SU-DHL-6 (cell line): ENCODE data around the gene NBPF1.
"Not testable (repeated sequence)": the region's sequence is repeated elsewhere in the genome, so short reads cannot be mapped to it uniquely, and the experiment has no call there.

ENCODE experiments used
- H2AFZ ChIP-seq: fragments of 200-600 bp; sonication (generic); 2 replicates; pipeline ENCODE4 v1.6.1; 2014; ENCODE audit warnings: low read depth, mild to moderate bottlenecking, moderate library complexity, mixed read lengths, antibody characterized with exemption, low read length; ENCODE audit not compliant: severe bottlenecking
- H3F3A ChIP-seq: fragments of 200-600 bp; shearing (Covaris generic); 2 replicates; pipeline ENCODE4 v1.6.0; 2016; ENCODE audit warnings: antibody characterized with exemption, mild to moderate bottlenecking; ENCODE audit not compliant: insufficient read depth
- H3K27ac ChIP-seq: fragments of 200-600 bp; sonication (generic); 2 replicates; pipeline ENCODE4 v1.5.1; 2016; ENCODE audit warnings: low read depth, mild to moderate bottlenecking, low read length, moderate library complexity, mixed read lengths
- H3K27me3 ChIP-seq: fragments of 200-600 bp; sonication (generic), shearing (Covaris generic); 2 replicates; pipeline ENCODE4 v1.6.0; 2014; ENCODE audit warnings: mild to moderate bottlenecking, low read length
- H3K36me3 ChIP-seq: fragments of 200-600 bp; sonication (generic); 2 replicates; pipeline ENCODE4 v1.6.1; 2014; ENCODE audit warnings: mild to moderate bottlenecking, low read length, mixed read lengths
- H3K4me2 ChIP-seq: fragments of 300-600, 200-600 bp; shearing (Covaris generic), sonication (generic); 2 replicates; pipeline ENCODE4 v1.6.0; 2014; ENCODE audit warnings: low read length, low read depth, mild to moderate bottlenecking; ENCODE audit not compliant: poor library complexity, severe bottlenecking
- H3K4me3 ChIP-seq: fragments of 200-600 bp; sonication (generic); 2 replicates; pipeline ENCODE4 v1.5.1; 2014; ENCODE audit warnings: antibody characterized with exemption, low read length, mild to moderate bottlenecking, mixed read lengths; ENCODE audit not compliant: insufficient read depth, poor library complexity, severe bottlenecking
- H3K79me2 ChIP-seq: fragments of 200-600 bp; sonication (generic); 2 replicates; pipeline ENCODE4 v1.6.1; 2014; ENCODE audit warnings: mild to moderate bottlenecking, low read length, moderate library complexity; ENCODE audit not compliant: insufficient read depth
- H3K9ac ChIP-seq: fragments of 200-600 bp; sonication (generic); 2 replicates; pipeline ENCODE4 v1.7.0; 2014; ENCODE audit warnings: mild to moderate bottlenecking, low read length
- H3K9me2 ChIP-seq: fragments of 200-600 bp; sonication (generic); replicated peaks from 2 replicates; pipeline ENCODE4 v1.6.1; 2014; ENCODE audit warnings: low read length; ENCODE audit not compliant: insufficient read depth
- H3K9me3 ChIP-seq: fragments of 200-600 bp; sonication (generic); 2 replicates; pipeline ENCODE4 v1.6.1; 2014; ENCODE audit warnings: low read length, mixed read lengths; ENCODE audit not compliant: insufficient read depth
- H4K20me1 ChIP-seq: fragments of 200-600 bp; sonication (generic); 2 replicates; pipeline ENCODE4 v1.6.1; 2014; ENCODE audit warnings: low read depth, mild to moderate bottlenecking, antibody characterized with exemption, low read length, moderate library complexity, mixed read lengths
- EZH2phosphoT487 ChIP-seq: fragments of 200-600 bp; sonication (generic), shearing (Covaris generic); conservative IDR thresholded peaks from 2 replicates; pipeline ENCODE4 v1.6.1; 2018; ENCODE audit warnings: mild to moderate bottlenecking, antibody characterized with exemption, low read length, moderate library complexity, mixed read lengths
- TF ChIP-seq, protein P1 (sequence below): fragments of 200-600 bp; sonication (generic); IDR thresholded peaks from one replicate; pipeline ENCODE4 v1.5.1; 2017; ENCODE audit warnings: antibody characterized with exemption, mild to moderate bottlenecking, low read length, moderate library complexity; ENCODE audit not compliant: insufficient read depth, poor library complexity, severe bottlenecking

Gene NBPF1

GRCh38 chr1:16628361-16629111 is 15.2 kb upstream of the NBPF1 start:
- Histone ChIP-seq H3K79me2 (no peaks in the 10 kb centered on the region), H3K9me2 (no peaks in the 10 kb centered on the region), H3F3A (no peaks in the 10 kb centered on the region), H3K9me3 (no peaks in the 10 kb centered on the region), H3K4me2 (no peak overlapping the region), H3K27ac (no peak overlapping the region), H4K20me1 (no peaks in the 10 kb centered on the region), H3K9ac (no peak overlapping the region), H2AFZ (no peak overlapping the region), H3K36me3 (no peaks in the 10 kb centered on the region), H3K4me3 (no peak overlapping the region), H3K27me3 (no peaks in the 10 kb centered on the region)
- no peak for TF ChIP-seq EZH2phosphoT487

DNA sequence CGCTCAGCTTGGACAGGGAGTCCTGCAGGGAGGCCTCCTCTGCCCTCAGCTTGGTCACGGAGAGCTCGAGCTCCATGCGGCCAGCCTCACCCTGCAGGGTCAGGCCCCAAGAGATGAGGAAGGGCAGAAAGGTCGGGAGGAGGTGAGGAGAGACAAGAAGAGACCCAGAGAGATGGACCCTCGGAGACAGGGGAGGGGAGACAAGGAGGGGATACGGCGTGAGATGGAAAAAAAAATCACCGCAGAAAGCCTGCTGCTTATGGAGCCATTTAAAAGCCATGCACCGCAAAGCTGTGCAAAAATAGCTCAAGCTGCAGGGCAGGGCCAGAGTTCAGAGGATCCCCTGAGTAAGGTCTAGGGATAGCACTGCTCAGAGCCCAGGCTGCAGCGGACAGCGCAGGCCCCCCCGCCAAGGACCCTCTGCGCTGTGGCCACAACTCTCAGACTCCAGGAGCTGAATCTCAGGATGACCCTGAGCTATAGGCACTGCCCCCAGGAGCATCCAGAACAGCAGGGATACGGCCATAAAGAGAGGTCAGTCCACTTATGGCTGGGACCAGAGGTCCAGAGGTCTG is 13.1 kb upstream of the NBPF1 start:
- not testable (repeated sequence) for H2AFZ ChIP-seq, H3F3A ChIP-seq, H4K20me1 ChIP-seq, H3K27ac ChIP-seq, H3K79me2 ChIP-seq, H3K9ac ChIP-seq, H3K36me3 ChIP-seq, H3K27me3 ChIP-seq, H3K4me3 ChIP-seq, H3K9me3 ChIP-seq, H3K4me2 ChIP-seq, H3K9me2 ChIP-seq

DNA sequence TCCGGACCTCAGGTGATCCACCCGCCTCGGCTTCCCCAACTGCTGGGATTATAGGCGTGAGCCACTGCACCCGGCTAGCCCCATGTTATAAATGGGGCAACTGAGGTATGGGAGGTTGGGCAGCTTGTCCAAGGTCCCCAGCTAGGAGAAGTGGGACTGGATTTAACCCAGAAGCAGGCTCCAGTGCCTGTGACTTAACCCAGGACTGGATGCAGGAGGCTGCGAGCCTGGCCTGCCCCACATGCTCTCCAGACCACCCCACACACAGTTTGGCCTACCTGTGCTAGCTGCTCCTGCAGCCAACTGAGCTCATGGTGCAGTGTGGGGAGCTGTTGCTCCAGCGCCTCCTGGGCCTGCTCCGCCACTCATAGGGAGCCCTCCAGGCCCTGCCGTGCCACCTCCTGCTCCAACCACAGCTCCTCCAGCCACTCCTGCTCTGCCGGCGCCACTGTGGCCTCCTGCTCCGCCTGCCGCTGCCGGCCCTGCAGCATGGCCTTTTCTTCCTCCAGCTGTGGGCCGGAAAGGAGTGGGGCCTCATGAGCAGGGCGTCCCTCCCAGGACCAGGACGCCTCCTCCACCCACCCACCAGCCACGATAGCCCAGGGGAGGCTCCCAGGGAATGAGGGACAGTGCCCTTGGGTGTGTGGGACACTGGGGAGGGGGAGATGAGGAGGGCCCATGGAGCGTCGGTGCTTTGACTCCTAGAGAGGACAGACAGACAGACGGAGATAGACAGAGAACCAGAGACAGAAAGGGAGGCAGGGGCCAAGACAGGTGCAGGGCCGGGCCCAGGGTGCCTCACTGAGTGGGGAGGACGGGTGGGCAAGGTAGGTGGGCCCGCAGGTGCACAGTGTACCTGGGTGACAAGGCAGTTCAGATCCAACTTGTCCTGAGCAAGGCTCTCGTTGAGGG is 12.4 kb upstream of the NBPF1 start:
- Histone ChIP-seq H3K79me2 (no peaks in the 10 kb centered on the region), H3F3A (no peaks in the 10 kb centered on the region), H3K27ac (no peak overlapping the region), H3K4me3 (no peak overlapping the region), H2AFZ (no peak overlapping the region), H3K27me3 (no peaks in the 10 kb centered on the region), H4K20me1 (no peaks in the 10 kb centered on the region), H3K4me2 (no peak overlapping the region), H3K36me3 (no peaks in the 10 kb centered on the region), H3K9ac (no peak overlapping the region), H3K9me2 (no peaks in the 10 kb centered on the region), H3K9me3 (no peaks in the 10 kb centered on the region)
- no peak for TF ChIP-seq EZH2phosphoT487
- TF ChIP-seq, protein P1, sequence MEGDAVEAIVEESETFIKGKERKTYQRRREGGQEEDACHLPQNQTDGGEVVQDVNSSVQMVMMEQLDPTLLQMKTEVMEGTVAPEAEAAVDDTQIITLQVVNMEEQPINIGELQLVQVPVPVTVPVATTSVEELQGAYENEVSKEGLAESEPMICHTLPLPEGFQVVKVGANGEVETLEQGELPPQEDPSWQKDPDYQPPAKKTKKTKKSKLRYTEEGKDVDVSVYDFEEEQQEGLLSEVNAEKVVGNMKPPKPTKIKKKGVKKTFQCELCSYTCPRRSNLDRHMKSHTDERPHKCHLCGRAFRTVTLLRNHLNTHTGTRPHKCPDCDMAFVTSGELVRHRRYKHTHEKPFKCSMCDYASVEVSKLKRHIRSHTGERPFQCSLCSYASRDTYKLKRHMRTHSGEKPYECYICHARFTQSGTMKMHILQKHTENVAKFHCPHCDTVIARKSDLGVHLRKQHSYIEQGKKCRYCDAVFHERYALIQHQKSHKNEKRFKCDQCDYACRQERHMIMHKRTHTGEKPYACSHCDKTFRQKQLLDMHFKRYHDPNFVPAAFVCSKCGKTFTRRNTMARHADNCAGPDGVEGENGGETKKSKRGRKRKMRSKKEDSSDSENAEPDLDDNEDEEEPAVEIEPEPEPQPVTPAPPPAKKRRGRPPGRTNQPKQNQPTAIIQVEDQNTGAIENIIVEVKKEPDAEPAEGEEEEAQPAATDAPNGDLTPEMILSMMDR: no peak

DNA sequence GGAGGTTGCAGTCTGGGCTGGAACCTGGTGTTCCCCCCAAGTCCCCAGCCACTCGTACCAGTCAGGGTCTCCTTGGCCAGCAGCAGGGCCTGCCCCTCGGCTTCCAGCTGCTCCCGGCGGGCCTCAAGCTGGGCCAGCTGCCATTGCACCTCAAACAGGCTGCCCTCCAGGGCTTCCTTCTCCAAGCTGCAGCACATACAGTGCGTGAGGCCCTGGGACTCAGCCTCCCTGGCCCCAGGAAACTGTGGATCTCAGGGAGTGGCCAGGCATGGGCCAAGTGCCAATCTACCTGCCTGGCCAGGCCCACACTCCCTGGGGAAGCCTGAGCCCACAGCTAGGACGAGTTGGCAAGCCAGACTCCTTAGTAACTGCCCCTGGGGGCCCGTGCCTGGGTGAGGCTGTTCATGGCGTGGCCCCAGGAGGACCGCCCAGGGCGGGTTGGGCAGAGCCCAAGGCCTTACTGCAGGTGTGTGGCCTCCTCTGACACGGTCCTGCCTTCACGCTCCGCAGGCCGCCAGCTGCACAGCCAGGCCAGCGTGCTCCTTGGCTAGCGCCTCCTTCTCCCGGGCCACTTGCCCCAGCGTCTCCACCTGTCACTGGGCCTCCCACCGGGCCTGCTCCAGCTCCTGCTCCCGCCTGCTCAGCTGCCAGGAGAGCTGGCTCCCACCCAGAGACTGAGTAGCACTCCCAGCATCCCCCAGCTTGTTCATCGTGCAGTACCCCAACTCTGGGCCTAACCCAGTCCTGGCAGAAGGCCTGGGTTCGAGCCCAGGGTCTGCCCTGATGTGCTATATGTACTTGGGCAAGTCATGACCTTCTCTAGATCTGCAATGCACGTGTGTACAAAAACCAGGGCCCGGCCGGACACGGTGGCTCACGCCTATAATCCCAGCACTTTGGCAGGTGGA is 10.7 kb upstream of the NBPF1 start:
- not testable (repeated sequence) for H3F3A ChIP-seq, H3K9me3 ChIP-seq, H4K20me1 ChIP-seq, H3K27me3 ChIP-seq, H3K9ac ChIP-seq, H3K4me3 ChIP-seq, H3K36me3 ChIP-seq, H3K9me2 ChIP-seq, H3K79me2 ChIP-seq, H3K27ac ChIP-seq, H3K4me2 ChIP-seq, H2AFZ ChIP-seq

DNA sequence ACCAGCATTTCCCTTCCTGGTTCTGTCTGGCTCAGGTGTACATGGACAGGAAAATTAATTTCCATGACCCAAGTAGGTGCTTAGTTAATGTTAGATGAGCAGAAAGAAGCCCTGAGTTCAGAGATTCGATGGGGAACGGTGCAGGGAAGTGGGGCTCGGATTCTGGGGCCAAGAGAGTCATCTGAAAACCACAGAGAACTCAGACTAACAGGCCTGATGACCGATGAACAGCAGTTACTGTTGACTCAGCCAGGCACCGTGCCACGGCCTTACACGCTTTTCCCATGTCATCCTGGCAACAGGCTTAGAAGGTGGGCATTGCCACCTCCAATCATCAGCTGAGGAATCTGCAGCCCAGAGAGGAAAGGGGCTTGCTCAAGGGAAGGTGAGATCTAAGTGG is 10.0 kb upstream of the NBPF1 start:
- H3K9me2 ChIP-seq, H3K79me2 ChIP-seq, H3K4me2 ChIP-seq, H3K27ac ChIP-seq, H3K27me3 ChIP-seq, H3K4me3 ChIP-seq, H3K9me3 ChIP-seq, H2AFZ ChIP-seq, H4K20me1 ChIP-seq, H3K9ac ChIP-seq, H3F3A ChIP-seq, H3K36me3 ChIP-seq: not testable (repeated sequence)

DNA sequence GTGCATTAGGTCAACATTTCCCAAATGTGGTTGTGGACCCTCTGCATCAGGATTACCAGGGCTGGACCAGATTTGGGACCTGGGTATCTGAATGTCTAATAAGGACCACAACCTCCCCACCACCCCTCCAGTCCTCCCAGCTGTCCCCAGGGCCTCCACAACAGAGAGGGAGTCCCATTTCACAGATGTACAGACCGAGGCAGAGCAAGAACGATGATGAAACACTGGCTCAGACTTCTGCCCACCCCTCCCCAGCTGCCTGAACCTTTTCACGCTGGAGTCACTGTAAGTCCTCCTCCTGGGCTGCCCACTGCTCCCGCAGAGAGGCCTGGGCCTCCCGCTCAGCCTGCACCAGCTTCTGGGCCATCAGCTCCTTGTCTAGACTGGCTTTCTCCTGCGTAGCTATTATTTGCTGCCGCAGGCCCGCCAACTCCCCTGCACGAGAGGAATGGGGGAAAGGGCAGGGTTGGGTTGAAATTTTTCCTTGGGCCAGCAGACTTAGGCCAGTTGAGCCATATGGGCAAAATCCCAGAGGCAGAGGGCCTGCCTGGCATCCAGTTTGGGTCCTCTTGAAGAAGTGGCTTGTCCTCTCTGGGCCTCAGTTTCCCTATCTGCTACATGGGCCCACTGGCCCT is 8.4 kb upstream of the NBPF1 start:
- H3K36me3 ChIP-seq, H3K9ac ChIP-seq, H3K9me3 ChIP-seq, H2AFZ ChIP-seq, H3K27me3 ChIP-seq, H3K4me2 ChIP-seq, H3K79me2 ChIP-seq, H3K9me2 ChIP-seq, H3K4me3 ChIP-seq, H3K27ac ChIP-seq, H3F3A ChIP-seq, H4K20me1 ChIP-seq: not testable (repeated sequence)
